ENCODE data around the gene ZNF439.
"Not testable (repeated sequence)": the region's sequence is repeated elsewhere in the genome, so short reads cannot be mapped to it uniquely, and the experiment has no call there.

DNA sequence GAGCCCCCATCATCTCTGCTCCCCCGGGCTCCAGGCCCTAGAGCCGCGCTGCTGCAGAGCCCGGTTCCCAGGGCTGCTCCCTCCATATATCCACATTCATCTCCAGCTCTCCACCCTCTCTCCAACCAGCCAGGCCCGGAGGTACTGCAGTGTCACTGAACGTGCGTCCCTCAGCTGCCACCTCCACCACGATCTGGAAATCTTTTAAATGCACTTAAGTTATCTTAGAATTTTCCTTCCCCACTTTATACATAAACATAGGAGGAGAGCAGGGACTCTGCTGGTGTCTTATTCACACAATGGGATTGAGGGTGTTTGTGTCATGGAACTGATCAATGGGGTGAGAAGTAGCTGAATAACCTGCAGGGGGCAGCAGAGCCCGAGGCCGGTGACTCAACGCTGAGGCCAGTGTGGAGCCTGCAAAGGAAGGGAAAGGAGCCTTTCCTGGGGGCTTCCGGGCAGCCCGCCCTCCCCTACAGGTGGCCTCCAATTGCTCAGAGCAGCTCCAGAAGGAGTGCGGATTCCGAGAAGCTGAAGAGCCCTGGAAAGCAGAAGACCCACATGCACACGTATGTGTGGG is 31.3 kb downstream of the ZNF439 start:
- not testable (repeated sequence) for TF ChIP-seq POLR2AphosphoS5, POLR2A, SPI1 (IDR thresholded peaks at IDR 0.05; ENCODE audit: low read depth, low read length)
